Natural killer cell (primary cell): Measurements from ENCODE around the gene CASK. TPM values are rescaled to one million over a fixed set of nuclear protein-coding genes. Genes with fewer than 3 reads are reported as not detected.

Source experiments
- ATAC-seq, 3 donors: fragments of 150-1000 bp in 2 of 3; fragments of 200-7000 bp in 1 of 3; cut with Tn5 transposase; 1 replicate in 1 of 3; 2 replicates in 2 of 3; pipeline ENCODE4 v1.10.0; 2021; ENCODE audit warnings: mild to moderate bottlenecking in 2 of 3, moderate library complexity in 2 of 3
- DNase-seq, 2 donors: peaks; one replicate each; pipeline versions ENCODE4 v3.0.0 to v3.0.0-alpha.2; 2013 to 2021; ENCODE audit warnings: mixed read lengths in 1 of 2
- H3K27ac ChIP-seq: one replicate; pipeline ENCODE4 v1.5.1; 2013; ENCODE audit warnings: mild to moderate bottlenecking, low read length
- H3K27me3 ChIP-seq: one replicate; pipeline ENCODE4 v1.6.1; 2013; ENCODE audit warnings: low read length; ENCODE audit not compliant: control insufficient read depth, insufficient read depth
- H3K36me3 ChIP-seq: one replicate; pipeline ENCODE4 v1.6.1; 2013; ENCODE audit warnings: low read length; ENCODE audit not compliant: control insufficient read depth, insufficient read depth
- H3K4me1 ChIP-seq: one replicate; pipeline ENCODE4 v1.6.1; 2013; ENCODE audit warnings: low read length; ENCODE audit not compliant: control insufficient read depth, insufficient read depth
- H3K4me3 ChIP-seq: one replicate; pipeline ENCODE4 v1.5.1; 2013; ENCODE audit warnings: low read length
- H3K9me3 ChIP-seq: one replicate; pipeline ENCODE4 v1.6.1; 2013; ENCODE audit warnings: low read length; ENCODE audit not compliant: control insufficient read depth, insufficient read depth
- H3K27ac Mint-ChIP-seq, 2 donors: one replicate each; pipeline ENCODE4 v1.8.0; 2022; ENCODE audit warnings: mild to moderate bottlenecking in 2 of 2, mixed read lengths in 2 of 2, moderate library complexity in 1 of 2
- H3K27me3 Mint-ChIP-seq, 2 donors: one replicate each; pipeline ENCODE4 v1.8.0; 2022; ENCODE audit warnings: low read depth in 2 of 2, mixed read lengths in 2 of 2
- H3K36me3 Mint-ChIP-seq: one replicate; pipeline ENCODE4 v1.8.0; 2022; ENCODE audit warnings: mixed read lengths
- H3K4me1 Mint-ChIP-seq, 2 donors: one replicate each; pipeline ENCODE4 v1.8.0; 2022; ENCODE audit warnings: mixed read lengths in 2 of 2
- H3K4me3 Mint-ChIP-seq: one replicate; pipeline ENCODE4 v1.8.0; 2022; ENCODE audit warnings: mild to moderate bottlenecking, moderate library complexity, mixed read lengths
- H3K9me3 Mint-ChIP-seq, 2 donors: one replicate each; pipeline ENCODE4 v1.8.0; 2022; ENCODE audit warnings: mixed read lengths in 2 of 2
- WGBS: methylation state at CpG from one replicate; pipeline ENCODE4 v1.1.7; 2013; ENCODE audit warnings: missing lambda C conversion rate; ENCODE audit not compliant: insufficient coverage; 5-methylcytosine and 5-hydroxymethylcytosine counted together
- intact Hi-C: fragments of 100-400 bp; cut with micrococcal nuclease; formaldehyde crosslinking; loops from one replicate; pipeline ENCODE4 v1.14.2; 2022
- total RNA-seq, 4 donors: library from RNA; stranded (reverse); fragments of 120-200 nt in 1 of 4; gene quantifications; one replicate each; pipeline versions ENCODE4 v1.2.3 to v1.2.4, GENCODE V29; 2013 to 2022
- TF ChIP-seq, protein P1 (sequence below): fragments of 200-600 bp; IDR thresholded peaks from one replicate; pipeline ENCODE4 v1.8.0; 2022; ENCODE audit warnings: antibody characterized with exemption

Gene CASK
- total RNA-seq, 3 donors from 2014 or later (not counting 1 experiment from before 2014, with no cell fraction given), result 23.5 to 27.9 (median 25.6) TPM

DNA sequence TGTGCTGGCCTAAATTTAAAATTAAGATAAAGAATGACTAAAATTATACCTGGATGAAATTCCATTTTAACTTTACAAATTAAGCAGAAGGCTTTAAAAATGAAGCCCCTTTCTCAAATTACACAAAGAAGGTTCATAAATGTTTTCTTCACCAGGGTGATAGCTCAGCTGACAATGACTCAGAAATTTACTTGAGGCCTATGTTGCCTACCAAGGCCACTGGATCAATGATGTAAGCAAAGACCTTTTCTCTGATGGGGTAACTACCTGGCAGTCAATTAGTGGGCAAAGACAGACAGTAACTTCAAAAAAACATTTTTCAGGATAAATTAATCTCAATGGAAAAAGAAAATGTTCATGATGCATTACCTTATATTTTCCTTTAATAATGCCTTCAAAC, 258.4 kb downstream of the CASK start:
- H3K4me3 Mint-ChIP-seq, result no peak overlapping the region
- intact Hi-C loops, result no loop called here
- no peaks in the 10 kb centered on the region for H3K9me3 Mint-ChIP-seq
- ATAC-seq (no peak), DNase-seq (no peak)
- Histone ChIP-seq H3K27ac (no peak overlapping the region), H3K4me1 (peaks cover 9% of the 10 kb centered on the region), H3K9me3 (no peaks in the 10 kb centered on the region), H3K36me3 (peaks cover 6% of the 10 kb centered on the region), H3K27me3 (no peaks in the 10 kb centered on the region), H3K4me3 (no peak overlapping the region)
- H3K27me3 Mint-ChIP-seq, result peaks cover 0 to 14% of the 10 kb centered on the region in 2 donors
- H3K36me3 Mint-ChIP-seq, result no peaks in the 10 kb centered on the region
- peaks cover 10 to 15% of the 10 kb centered on the region in 2 donors for H3K4me1 Mint-ChIP-seq
- no peak overlapping the region for H3K27ac Mint-ChIP-seq
- TF ChIP-seq, protein P1, sequence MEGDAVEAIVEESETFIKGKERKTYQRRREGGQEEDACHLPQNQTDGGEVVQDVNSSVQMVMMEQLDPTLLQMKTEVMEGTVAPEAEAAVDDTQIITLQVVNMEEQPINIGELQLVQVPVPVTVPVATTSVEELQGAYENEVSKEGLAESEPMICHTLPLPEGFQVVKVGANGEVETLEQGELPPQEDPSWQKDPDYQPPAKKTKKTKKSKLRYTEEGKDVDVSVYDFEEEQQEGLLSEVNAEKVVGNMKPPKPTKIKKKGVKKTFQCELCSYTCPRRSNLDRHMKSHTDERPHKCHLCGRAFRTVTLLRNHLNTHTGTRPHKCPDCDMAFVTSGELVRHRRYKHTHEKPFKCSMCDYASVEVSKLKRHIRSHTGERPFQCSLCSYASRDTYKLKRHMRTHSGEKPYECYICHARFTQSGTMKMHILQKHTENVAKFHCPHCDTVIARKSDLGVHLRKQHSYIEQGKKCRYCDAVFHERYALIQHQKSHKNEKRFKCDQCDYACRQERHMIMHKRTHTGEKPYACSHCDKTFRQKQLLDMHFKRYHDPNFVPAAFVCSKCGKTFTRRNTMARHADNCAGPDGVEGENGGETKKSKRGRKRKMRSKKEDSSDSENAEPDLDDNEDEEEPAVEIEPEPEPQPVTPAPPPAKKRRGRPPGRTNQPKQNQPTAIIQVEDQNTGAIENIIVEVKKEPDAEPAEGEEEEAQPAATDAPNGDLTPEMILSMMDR, result no peak

DNA sequence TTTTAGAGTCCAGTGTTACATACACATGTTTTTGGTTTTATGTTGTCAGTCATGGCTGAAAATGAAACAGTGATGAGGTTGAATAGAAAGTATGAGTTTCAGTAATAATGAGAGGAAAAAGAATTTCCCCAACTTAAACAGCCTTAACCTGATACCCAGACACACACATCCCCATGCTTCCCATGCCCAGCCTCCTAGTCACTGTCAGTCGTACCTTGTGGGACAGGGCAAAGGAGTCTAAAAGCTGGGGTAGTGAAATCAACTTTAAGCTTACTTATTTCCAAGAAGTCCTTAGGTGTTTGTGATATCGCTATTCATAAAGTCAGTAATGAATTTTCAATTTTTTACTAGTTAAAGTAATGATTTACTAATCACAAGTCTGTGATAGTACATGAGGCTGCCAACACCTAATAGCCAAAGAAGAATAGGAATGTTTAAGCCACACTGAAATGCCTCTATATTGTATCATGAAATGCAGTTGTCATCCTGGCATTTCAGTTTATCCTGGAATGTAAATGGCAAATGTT, 258.9 kb downstream of the CASK start:
- H3K4me1 Mint-ChIP-seq, result peaks cover 10 to 15% of the 10 kb centered on the region in 2 donors
- Histone ChIP-seq H3K4me3 (no peak overlapping the region), H3K9me3 (no peaks in the 10 kb centered on the region), H3K27me3 (no peaks in the 10 kb centered on the region), H3K27ac (no peak overlapping the region), H3K36me3 (peaks cover 8% of the 10 kb centered on the region), H3K4me1 (peaks cover 9% of the 10 kb centered on the region)
- TF ChIP-seq, protein P1, result no peak
- ATAC-seq (no peak), DNase-seq (no peak)
- intact Hi-C loops, result no loop called here
- H3K9me3 Mint-ChIP-seq, result no peaks in the 10 kb centered on the region
- peaks cover 0 to 11% of the 10 kb centered on the region in 2 donors for H3K27me3 Mint-ChIP-seq
- H3K36me3 Mint-ChIP-seq, result no peaks in the 10 kb centered on the region
- no peak overlapping the region for H3K27ac Mint-ChIP-seq
- H3K4me3 Mint-ChIP-seq, result no peak overlapping the region
- no CpG with 5 or more reads among the region's 2 CpGs for WGBS

DNA sequence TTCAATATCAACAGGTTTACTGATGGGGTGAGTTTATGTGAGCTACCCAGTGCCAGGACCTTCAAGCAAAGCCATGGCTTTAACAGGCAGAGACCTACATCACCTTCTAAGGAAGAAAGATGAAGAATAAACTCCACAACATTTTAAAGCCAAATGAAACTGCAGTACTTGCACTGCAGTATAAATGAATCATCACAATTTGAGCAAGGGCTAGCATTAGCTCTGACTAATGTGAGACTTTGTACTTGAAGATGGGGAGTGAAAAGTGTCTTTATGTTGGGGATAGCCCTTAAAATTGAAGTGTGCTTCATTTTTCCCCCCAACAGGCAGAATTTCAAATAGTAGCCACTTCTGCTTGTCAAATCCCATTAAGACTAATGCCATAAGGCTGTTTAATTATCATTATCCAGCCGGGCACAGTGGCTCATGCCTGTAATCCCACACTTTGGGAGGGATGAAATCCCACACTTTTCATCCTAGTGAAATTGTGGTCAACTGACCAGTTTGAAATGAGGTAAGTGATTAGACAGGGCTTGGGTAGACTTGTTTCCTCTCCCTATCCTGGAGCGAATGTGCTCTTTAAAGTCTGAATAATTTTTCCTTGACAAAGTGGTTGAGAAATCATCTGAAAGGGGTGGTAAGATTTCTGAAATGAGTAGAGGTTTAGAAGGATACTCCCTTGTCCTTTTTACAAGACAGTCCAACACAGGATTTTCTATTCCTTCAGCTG, 261.8 kb downstream of the CASK start:
- H3K27me3 Mint-ChIP-seq, result peaks cover 0 to 13% of the 10 kb centered on the region in 2 donors
- WGBS, result no CpG with 5 or more reads among the region's 2 CpGs
- Histone ChIP-seq H3K4me3 (no peak overlapping the region), H3K4me1 (peaks cover 5% of the 10 kb centered on the region), H3K27me3 (no peaks in the 10 kb centered on the region), H3K27ac (no peak overlapping the region), H3K36me3 (peaks cover 17% of the 10 kb centered on the region), H3K9me3 (no peaks in the 10 kb centered on the region)
- no peak for DNase-seq
- H3K36me3 Mint-ChIP-seq, result peaks cover 12% of the 10 kb centered on the region
- intact Hi-C loops, result no loop called here
- no peak for ATAC-seq
- TF ChIP-seq, protein P1, result no peak
- no peak overlapping the region for H3K27ac Mint-ChIP-seq
- H3K4me3 Mint-ChIP-seq, result no peak overlapping the region
- no peaks in the 10 kb centered on the region for H3K9me3 Mint-ChIP-seq
- peaks cover 6 to 19% of the 10 kb centered on the region in 2 donors for H3K4me1 Mint-ChIP-seq
